Retinal pigment epithelial cell (primary cell): ENCODE measurements around the gene NDUFB10.

Source experiments
- DNase-seq: peaks from one replicate; pipeline ENCODE4 v3.0.0-alpha.2; 2010; ENCODE audit warnings: low read depth
- H3K4me3 ChIP-seq: 2 replicates; pipeline ENCODE4 v1.5.1; 2011; ENCODE audit warnings: mild to moderate bottlenecking, low read length, control low read depth, moderate library complexity
- CTCF ChIP-seq: conservative IDR thresholded peaks from 2 replicates; pipeline ENCODE4 v1.5.1; 2011; ENCODE audit warnings: low read depth, low read length, control low read depth, inconsistent platforms

NDUFB10 gene

GRCh38 chr16:2008009-2008526, 48.7 kb downstream of the NDUFB10 start:
- TF ChIP-seq CTCF = no peak
- DNase-seq = no peak

DNA sequence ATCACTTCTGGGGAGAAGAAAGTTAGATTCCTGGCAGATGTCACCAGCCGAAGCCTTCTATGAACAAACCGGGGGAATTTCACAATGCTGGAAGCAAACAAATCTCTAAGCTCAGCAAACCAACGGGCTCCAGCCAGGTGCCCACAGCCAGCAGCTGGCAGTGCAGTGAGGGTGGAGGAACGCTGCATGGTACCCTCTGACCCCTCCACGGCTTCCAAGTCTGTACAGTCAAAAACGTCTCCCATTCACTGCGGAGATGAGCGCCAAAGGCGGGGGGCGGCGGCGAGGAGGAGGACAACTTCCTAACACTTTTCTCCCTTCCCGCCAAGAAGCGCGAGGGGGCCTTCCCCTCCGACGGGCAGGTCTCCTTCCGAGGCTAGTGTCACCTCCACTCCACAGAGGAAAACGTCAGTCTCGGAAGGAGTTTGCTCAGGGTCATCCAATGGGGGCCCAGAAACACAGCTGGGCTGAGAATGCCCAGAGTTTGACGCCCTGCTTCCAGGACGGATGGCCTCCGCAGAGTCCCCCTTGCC, 49.4 kb downstream of the NDUFB10 start:
- TF ChIP-seq CTCF = no peak
- H3K4me3 ChIP-seq = peak overlapping the region; percentile 76
- no peak for DNase-seq

More at GRCh38 chr16:2008009-2008526, 48.7 kb downstream of the NDUFB10 start:
- H3K4me3 ChIP-seq = peak overlapping the region; percentile 76

- peak overlapping the region; percentile 76 for H3K4me3 ChIP-seq
- no peak for DNase-seq
- no peak for TF ChIP-seq CTCF
Observed at GRCh38 chr16:2009164-2009711, 49.9 kb downstream of the NDUFB10 start.

GRCh38 chr16:2009791-2010510, 50.6 kb downstream of the NDUFB10 start, which contains the start of gene ZNF598:
ZNF598 (minus strand) TSS chr16:2009821.
- TF ChIP-seq CTCF = no peak
- DNase-seq = no peak
- peak within 1 kb of the TSS; percentile 76 for H3K4me3 ChIP-seq
